Colonic mucosa (tissue), 4 donors: ENCODE results near the gene ACTR1A. TPM values are rescaled to one million over a fixed set of nuclear protein-coding genes. Genes with fewer than 3 reads are reported as not detected.

ENCODE experiments used
- DNase-seq: peaks from one replicate; pipeline ENCODE4 v3.0.0-alpha.2; 2020
- H3K27ac ChIP-seq: fragments of 200-600 bp; one replicate; pipeline ENCODE4 v1.8.0; 2021
- H3K27me3 ChIP-seq: fragments of 200-600 bp; one replicate; pipeline ENCODE4 v1.8.0; 2021
- H3K36me3 ChIP-seq: fragments of 200-600 bp; one replicate; pipeline ENCODE4 v1.8.0; 2021
- H3K4me1 ChIP-seq: fragments of 200-600 bp; one replicate; pipeline ENCODE4 v1.8.0; 2021; ENCODE audit warnings: mild to moderate bottlenecking
- H3K4me3 ChIP-seq: fragments of 200-600 bp; one replicate; pipeline ENCODE4 v1.8.0; 2021
- H3K9ac ChIP-seq, 2 donors: one replicate each; pipeline ENCODE4 v1.7.0; 2013; ENCODE audit warnings: control low read depth in 2 of 2, low read depth in 2 of 2, low read length in 2 of 2
- H3K9me3 ChIP-seq: fragments of 200-600 bp; one replicate; pipeline ENCODE4 v1.8.0; 2021
- CTCF ChIP-seq: fragments of 200-600 bp; IDR thresholded peaks from one replicate; pipeline ENCODE4 v1.8.0; 2022; ENCODE audit warnings: antibody characterized with exemption, mild to moderate bottlenecking
- intact Hi-C: fragments of 100-400 bp; cut with DNase I; formaldehyde crosslinking; loops from one replicate; pipeline ENCODE4 v1.14.1; 2022
- total RNA-seq, 2 donors: library from RNA; stranded (reverse); fragmentation: NEBNext Ultra II Directional in 1 of 2; extraction: Animal tissue kit (Norgen Biotek cat#: 25700) in 1 of 2; gene quantifications; one replicate each; pipeline ENCODE4 v1.2.1, GENCODE V29; 2021
- donor health status: healthy.
- donor health status: DM: no; HTN: no; CAD: no.
- donor health status: DM: no; HTN: no; CAD: no.

The ACTR1A gene
- total RNA-seq, 2 donors from 2014 or later, result 76.4 to 88.8 TPM

- Histone ChIP-seq H3K36me3 (no peaks in the 10 kb centered on the region), H3K4me1 (peaks cover 17% of the 10 kb centered on the region), H3K27me3 (no peaks in the 10 kb centered on the region), H3K9me3 (no peaks in the 10 kb centered on the region), H3K27ac (no peak overlapping the region), H3K9ac (peak overlapping the region; percentile 90 to 95), H3K4me3 (no peak overlapping the region)
- intact Hi-C loops, result loop anchor here (2.0 to 10.0 kb wide), 2 partner anchors 77 to 199 kb away; no protein-coding TSS in a partner anchor
- no peak for DNase-seq
- no peak for TF ChIP-seq CTCF
Measured at GRCh38 chr10:102505462-102506115, 3.1 kb upstream of the ACTR1A start.

- no peak for DNase-seq
- peak overlapping the region; percentile 90 to 95 for H3K9ac ChIP-seq
- peak overlapping the region; percentile 56 for H3K27ac ChIP-seq
- intact Hi-C loops, result loop anchor here (2.0 to 10.0 kb wide), 2 partner anchors 78 to 200 kb away; no protein-coding TSS in a partner anchor
- H3K4me3 ChIP-seq, result peak overlapping the region; percentile 66
- peaks cover 17% of the 10 kb centered on the region for H3K4me1 ChIP-seq
- TF ChIP-seq CTCF, result no peak
- H3K9me3 ChIP-seq, result no peaks in the 10 kb centered on the region
- no peaks in the 10 kb centered on the region for H3K36me3 ChIP-seq
- H3K27me3 ChIP-seq, result no peaks in the 10 kb centered on the region
Measured at GRCh38 chr10:102504976-102505300, 2.4 kb upstream of the ACTR1A start.

GRCh38 chr10:102504179-102504975 is 1.9 kb upstream of the ACTR1A start:
- Histone ChIP-seq H3K9ac (peak overlapping the region; percentile 90 to 95), H3K4me1 (peaks cover 17% of the 10 kb centered on the region), H3K27ac (peak overlapping the region; percentile 56), H3K9me3 (no peaks in the 10 kb centered on the region), H3K27me3 (no peaks in the 10 kb centered on the region), H3K36me3 (no peaks in the 10 kb centered on the region), H3K4me3 (peak overlapping the region; percentile 66)
- TF ChIP-seq CTCF, result no peak
- DNase-seq, result peak; percentile 47
- intact Hi-C loops, result loop anchor here (2.0 to 10.0 kb wide), 2 partner anchors 78 to 200 kb away; no protein-coding TSS in a partner anchor

- peaks cover 17% of the 10 kb centered on the region for H3K4me1 ChIP-seq
- peak within 1 kb of the TSS; percentile 90 to 95 for H3K9ac ChIP-seq
- H3K4me3 ChIP-seq, result peak within 1 kb of the TSS; percentile 66
- H3K36me3 ChIP-seq, result no peaks in the 10 kb centered on the region
- TF ChIP-seq CTCF, result peak; percentile 83
- peak within 1 kb of the TSS; percentile 74 for H3K27ac ChIP-seq
- no peaks in the 10 kb centered on the region for H3K27me3 ChIP-seq
- DNase-seq, result peak; percentile 99
- intact Hi-C loops, result loop anchor here (2.0 to 10.0 kb wide), 2 partner anchors 79 to 201 kb away; no protein-coding TSS in a partner anchor
- no peaks in the 10 kb centered on the region for H3K9me3 ChIP-seq
Measured at GRCh38 chr10:102503264-102504178, 1.0 kb upstream of the ACTR1A start, which contains the start of gene SUFU. Gene SUFU, plus strand, starts transcription at chr10:102503972. Its CDS starts 181 bp downstream, at chr10:102504153.

GRCh38 chr10:102502029-102502336 is 529 bp downstream of the ACTR1A start:
- H3K4me1 ChIP-seq, result peaks cover 17% of the 10 kb centered on the region

More at GRCh38 chr10:102502029-102502336, 529 bp downstream of the ACTR1A start:
- Histone ChIP-seq H3K36me3 (no peaks in the 10 kb centered on the region), H3K4me3 (peak overlapping the region; percentile 56), H3K9ac (peak overlapping the region; percentile 88 to 95), H3K27ac (peak overlapping the region; percentile 74), H3K9me3 (no peaks in the 10 kb centered on the region), H3K27me3 (no peaks in the 10 kb centered on the region)
- intact Hi-C loops, result loop anchor here (10.0 kb wide), 1 partner anchor 203 kb away; no protein-coding TSS in a partner anchor
- TF ChIP-seq CTCF, result no peak
- peak; percentile 100 for DNase-seq
